COLO668 (cell line): ENCODE data around the gene SPANXD.
"Not testable (repeated sequence)": the region's sequence is repeated elsewhere in the genome, so short reads cannot be mapped to it uniquely, and the experiment has no call there.

Experiments used
- DNase-seq: peaks from one replicate; lab custom pipeline; 2025; ENCODE audit not compliant: unreplicated experiment; lab: John Stamatoyannopoulos, UW

Gene SPANXD, protein sequence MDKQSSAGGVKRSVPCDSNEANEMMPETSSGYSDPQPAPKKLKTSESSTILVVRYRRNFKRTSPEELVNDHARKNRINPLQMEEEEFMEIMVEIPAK

DNA sequence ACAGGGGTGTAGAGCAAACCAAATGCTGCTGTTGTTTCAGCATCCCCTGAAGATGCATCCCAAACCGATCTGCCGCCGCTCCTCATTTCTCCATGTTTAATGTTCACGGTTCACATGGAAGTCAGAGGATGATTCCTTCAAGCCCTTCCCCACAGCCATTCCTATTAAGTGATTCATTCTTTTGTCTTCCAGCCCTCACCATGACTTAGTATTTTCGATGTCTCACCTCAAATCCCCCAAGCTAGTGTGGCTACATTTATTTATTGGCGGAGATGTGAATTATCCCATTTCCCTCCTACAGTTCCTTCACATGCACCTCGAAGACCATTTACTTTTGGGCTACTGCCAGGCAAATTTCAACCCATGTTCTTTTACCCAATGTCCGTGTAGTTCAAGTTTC, at the start of gene SPANXD:
Gene SPANXD, minus strand, starts transcription at position 101 of the 400 bp plus-strand sequence. CDS start 334 bp downstream, outside the sequence.
- not testable (repeated sequence) for DNase-seq

DNA sequence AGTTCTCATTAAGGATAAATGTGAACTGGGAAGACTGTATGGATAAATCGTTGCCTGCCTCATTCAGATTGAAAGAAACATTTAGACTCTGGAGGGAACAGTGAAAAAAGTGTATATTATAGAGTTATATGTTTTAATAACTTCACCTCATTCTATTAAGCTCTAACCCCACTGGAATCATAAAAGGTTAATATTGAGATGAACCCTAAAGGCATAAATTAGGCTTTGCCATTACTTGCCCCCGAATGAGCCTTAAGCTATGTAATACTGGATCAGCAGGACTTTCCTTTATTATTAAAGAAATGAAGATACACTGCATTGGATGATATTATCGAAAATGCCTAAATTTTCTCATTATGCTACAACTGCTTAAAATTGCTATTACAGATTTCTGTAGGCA, 44.1 kb upstream of the SPANXD start:
- no peak for DNase-seq

DNA sequence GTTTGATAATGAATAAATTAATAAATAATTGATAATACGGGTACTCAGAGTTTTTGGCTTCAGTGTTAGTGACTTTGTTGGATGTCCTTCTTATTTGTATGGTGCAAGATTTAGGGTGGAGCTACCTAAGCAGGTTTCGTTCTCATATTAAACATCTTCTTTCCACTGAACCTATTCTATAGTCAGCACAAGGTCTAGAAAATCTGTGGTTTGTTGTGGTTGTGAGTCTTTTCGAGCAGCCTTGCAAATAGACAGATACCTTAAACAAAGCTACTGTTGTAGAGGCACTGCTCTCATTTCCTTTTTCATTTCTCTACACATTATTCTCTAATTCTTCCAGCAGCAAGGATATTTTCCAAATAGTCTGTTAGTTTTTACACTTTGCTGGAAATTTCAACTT, 38.1 kb upstream of the SPANXD start:
- DNase-seq: no peak

DNA sequence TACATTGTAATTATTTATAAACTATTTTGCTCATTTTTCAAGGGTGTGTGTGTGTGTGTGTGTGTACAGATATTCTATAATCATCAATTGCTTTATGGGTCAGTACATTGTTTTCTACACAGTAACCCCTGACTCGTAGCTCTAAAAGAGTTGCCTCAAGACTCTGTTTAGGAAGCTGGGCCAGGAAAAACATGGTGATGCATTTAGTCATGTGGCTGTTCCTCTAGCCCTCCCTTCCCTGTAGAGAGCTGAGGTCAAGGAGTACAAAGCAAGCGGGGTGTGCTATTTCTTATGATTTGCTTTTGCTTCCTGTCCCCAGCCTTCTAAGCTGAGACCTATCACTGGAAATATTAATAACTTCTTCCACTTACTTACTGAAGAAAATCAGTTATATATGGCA, 34.8 kb upstream of the SPANXD start:
- DNase-seq: no peak

DNA sequence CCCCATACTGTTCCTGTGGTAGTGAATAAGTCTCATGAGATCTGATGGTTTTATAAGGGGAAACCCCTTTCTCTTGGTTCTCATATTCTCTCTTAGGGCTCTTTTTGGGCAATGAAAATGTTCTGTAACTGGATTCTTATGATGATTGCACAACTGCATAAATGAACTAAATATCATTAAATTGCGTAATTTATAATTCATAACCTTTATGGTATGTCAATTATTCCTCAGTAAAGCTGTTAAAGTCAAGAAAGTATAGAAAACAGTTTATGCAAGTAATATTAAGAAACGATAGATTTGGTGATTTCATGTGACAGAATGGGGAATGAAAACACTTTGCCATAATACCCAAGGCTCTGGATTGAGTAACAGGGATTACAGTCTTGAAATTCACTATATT, 33.5 kb upstream of the SPANXD start:
- no peak for DNase-seq

DNA sequence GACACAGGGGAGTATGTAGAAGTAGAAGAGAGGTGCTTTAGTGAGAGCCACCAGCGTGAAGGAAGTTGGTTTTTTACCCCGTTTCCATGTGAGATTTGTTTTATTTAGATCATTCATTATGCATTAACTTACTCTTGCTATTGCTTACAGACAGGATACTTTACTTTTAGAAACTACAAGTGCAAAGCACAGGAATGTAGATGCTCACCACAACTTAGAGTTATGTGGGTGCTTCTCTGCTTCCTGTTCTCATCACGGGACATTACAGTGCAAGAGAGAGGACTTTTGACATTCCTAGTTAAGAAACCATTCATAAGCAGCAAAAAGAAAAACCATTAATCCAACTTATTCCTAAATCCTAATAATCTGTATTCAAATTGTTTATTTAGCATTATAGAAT, 25.6 kb upstream of the SPANXD start:
- no peak for DNase-seq

DNA sequence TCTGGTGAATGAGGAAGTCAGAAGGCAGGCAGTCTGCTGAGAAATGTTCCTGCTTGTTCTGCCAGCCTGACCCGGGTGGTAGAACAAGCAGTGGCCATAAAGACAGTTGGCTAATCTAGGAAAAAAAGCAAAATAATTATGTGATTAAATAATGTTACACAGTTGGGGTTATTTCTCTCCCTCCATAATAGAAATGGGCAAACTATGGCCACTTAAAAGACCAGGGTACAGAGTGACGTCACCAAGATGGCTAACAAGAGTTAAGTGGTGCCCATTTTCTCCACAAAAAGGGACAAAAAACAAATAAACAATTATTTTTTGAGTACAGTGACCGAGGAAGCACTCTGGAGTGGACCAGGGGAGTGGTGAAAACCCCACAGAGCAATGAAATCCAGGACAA, 16.1 kb upstream of the SPANXD start:
- no peak for DNase-seq

DNA sequence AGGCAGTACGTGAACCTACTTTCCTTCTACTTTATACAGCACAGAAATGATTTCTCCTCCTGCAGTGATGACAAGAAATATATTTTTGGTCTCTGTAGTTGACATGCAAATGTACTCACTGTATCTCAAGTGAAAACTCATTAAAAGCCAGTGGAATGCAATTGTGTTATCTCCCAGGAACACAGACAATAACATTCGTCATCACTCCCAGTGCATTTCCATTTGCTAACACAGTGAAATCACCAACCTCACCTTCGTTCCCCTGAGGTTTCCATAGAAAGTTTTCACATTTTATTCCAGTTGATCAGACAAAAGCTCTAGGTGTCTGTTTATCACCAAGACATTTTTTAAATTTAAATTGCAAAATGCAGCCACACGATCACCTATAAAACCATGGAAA, 2.5 kb upstream of the SPANXD start:
- DNase-seq: no peak

DNA sequence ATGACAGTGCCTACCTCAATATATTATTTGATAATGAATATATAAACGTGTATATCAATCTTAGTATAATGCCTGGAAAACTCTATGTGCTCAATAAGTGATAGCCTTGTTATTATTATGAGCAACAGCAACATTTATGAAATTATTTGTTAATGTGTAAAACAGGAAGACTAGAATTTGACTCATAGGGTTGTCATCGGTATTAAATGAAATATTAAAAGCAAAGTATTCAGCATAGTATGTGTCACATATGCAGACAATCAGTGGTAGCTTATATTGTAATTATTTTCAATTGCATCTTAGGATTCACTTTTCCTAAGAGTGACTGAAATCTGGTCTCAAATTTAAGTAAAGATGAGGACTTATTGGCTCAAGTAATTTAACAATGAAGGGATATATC, 24.6 kb downstream of the SPANXD start:
- no peak for DNase-seq

DNA sequence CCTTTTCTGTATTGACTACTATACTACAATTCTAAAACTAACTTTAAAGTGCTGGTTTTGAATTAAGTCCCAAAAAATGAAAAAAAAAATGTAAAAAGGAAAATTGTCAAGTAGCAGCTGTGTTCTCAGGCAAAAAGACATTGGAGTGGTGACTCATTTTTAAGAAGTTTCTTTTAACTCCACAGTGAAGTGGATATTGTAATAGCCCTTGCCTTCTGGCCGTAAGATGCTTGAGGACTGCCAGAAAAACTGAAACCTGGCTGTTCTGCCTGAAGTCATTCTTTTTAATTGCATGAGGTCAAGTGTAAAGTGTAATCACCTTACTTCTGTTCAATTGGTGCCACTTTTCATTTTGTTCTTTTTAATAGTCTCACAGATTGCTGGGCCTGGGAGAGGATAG, 28.9 kb downstream of the SPANXD start:
- DNase-seq: no peak

DNA sequence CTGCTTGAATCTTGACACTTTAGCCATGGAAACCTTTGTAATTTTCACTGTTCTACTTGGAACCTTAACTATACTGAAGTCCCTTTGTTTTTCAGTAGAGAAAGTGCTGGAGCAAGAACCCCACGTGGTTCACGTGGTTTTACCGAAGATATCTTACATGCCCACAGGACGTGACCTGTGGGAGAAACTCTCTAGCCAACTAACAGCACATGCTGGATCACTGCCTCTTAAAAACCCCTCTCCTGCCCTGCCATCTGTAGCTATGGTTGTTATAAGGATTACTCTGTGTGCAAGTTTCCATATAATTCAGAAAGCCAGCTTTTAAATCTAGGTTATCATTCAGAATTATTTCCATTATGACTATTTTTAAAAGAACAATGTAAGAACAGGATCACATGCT, 30.2 kb downstream of the SPANXD start:
- no peak for DNase-seq

DNA sequence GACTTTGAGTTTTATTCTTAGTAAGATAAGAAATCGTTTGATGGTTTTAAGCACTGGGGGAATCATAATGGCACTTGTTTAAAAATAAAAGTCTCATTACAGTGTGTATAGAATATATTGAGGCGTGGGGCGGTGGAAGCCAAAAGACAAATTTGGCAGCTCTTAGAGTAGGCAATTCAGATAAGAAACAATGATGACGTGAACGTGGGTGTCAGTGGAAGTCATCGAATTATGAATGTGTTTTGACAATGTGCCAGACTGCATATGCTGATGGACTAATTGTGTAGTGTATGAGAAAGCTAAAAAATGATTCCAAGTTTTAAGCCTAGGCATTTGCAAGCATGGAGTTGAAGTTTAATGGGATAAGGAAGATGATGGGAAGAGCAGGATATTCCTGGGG, 35.8 kb downstream of the SPANXD start:
- no peak for DNase-seq

DNA sequence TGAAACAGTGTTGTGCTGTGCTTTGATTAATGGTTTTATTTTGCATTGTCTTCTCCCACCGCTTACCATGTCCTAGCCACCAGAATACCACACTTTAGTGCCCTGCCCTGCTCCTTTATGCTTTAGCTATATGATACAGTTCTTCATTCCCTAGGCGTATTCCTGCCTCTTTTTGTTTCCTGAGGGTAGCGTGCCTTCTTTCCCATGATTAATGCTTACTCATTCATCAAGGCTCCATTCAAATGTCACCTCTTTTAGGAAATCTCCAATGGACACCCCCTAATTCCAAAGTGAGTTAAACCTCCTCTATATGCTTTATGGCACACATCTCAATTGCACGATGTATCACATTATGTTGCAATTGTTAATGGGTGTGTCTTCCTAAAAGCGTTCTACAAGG, 46.3 kb downstream of the SPANXD start:
- DNase-seq: no peak
